ENCODE measurements around the gene ADAMTS17.

DNA sequence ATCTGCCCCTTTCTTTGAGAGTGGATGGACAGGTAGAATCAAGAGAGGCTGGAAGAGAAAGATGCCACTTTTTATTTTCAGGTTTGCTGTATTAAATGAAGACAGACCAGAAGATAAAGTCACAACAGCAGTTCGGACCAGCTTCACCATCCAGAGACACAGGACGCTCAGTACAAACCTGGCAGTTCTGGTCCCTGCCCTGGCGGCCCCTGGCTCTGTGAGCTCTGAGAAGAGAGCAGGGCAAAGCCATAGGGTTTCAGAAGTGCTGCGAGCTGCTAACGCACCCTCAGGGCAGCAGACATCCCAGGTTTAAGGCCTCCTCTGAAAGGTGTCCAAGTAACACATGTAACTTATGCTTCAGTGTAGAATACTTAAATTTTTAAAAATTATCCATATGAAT is 216.8 kb downstream of the ADAMTS17 start:
- TF ChIP-seq TAF1 (conservative IDR thresholded peaks at IDR 0.05): no peak
- no peak for TF ChIP-seq CTCF (IDR thresholded peaks at IDR 0.05; ENCODE audit: low read depth, low read length, missing input control)
- no peak for TF ChIP-seq REST (IDR thresholded peaks at IDR 0.05)
- TF ChIP-seq EGR1 (IDR thresholded peaks at IDR 0.05; ENCODE audit: low read depth in 2 of 2): no peak
- TF ChIP-seq JUND (IDR thresholded peaks at IDR 0.05): no peak
- TF ChIP-seq RAD21 (IDR thresholded peaks at IDR 0.05): no peak
- TF ChIP-seq GABPA (IDR thresholded peaks at IDR 0.05 in 1 of 2, conservative IDR thresholded peaks at IDR 0.05 in 1 of 2): no peak
- no peak for TF ChIP-seq MAX (IDR thresholded peaks at IDR 0.05)
- TF ChIP-seq YY1 (IDR thresholded peaks at IDR 0.05): no peak
- TF ChIP-seq, protein P1, sequence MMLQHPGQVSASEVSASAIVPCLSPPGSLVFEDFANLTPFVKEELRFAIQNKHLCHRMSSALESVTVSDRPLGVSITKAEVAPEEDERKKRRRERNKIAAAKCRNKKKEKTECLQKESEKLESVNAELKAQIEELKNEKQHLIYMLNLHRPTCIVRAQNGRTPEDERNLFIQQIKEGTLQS (IDR thresholded peaks at IDR 0.05): no peak
